ENCODE results near the gene CTSH. TPM values are rescaled to one million over a fixed set of nuclear protein-coding genes. Genes with fewer than 3 reads are reported as not detected.

CTSH gene
- total and polyA plus RNA-seq, 2 of the 13 experiments (the other 11 are each of a cell fraction or from before 2014, with no cell fraction given), result 265 to 653 TPM

GRCh38 chr15:78988361-78988911 lies 43.6 kb upstream of the CTSH start (continued):
- TF ChIP-seq ARID3A (IDR thresholded peaks at IDR 0.05; ENCODE audit: low read depth, low read length) (no peak), SOX6 (IDR thresholded peaks at IDR 0.05) (no peak), SOX6 (CRISPR knock-in tag; IDR thresholded peaks at IDR 0.05) (peak; percentile 81), ZNF891 (CRISPR knock-in tag; IDR thresholded peaks at IDR 0.05) (no peak), TBX3 (IDR thresholded peaks at IDR 0.05; ENCODE audit: borderline replicate concordance) (no peak), SNAPC4 (CRISPR knock-in tag; IDR thresholded peaks at IDR 0.05) (no peak; the same call in 1 of the 2 replicates), IRF9 (CRISPR knock-in tag; IDR thresholded peaks at IDR 0.05; ENCODE audit: borderline replicate concordance) (peak; percentile 32; the same call in 1 of the 2 replicates), RAD51 (IDR thresholded peaks at IDR 0.05; ENCODE audit: borderline replicate concordance) (peak; percentile 49; the same call in 1 of the 2 replicates), DNMT1 (CRISPR knock-in tag; IDR thresholded peaks at IDR 0.05) (no peak), ZNF672 (CRISPR knock-in tag; IDR thresholded peaks at IDR 0.05) (no peak), ZNF362 (CRISPR knock-in tag; IDR thresholded peaks at IDR 0.05; ENCODE audit: borderline replicate concordance) (peak; percentile 99), KDM1A (CRISPR knock-in tag; IDR thresholded peaks at IDR 0.05) (no peak), ELK4 (CRISPR knock-in tag; IDR thresholded peaks at IDR 0.05; ENCODE audit: borderline replicate concordance) (no peak), ZNF878 (CRISPR knock-in tag; IDR thresholded peaks at IDR 0.05) (peak; percentile 92), TFDP1 (CRISPR knock-in tag; IDR thresholded peaks at IDR 0.05; ENCODE audit: borderline replicate concordance) (peak; percentile 94), ZNF777 (CRISPR knock-in tag; IDR thresholded peaks at IDR 0.05) (no peak), RARG (CRISPR knock-in tag; IDR thresholded peaks at IDR 0.05; ENCODE audit: low read depth) (no peak), KDM4B (CRISPR knock-in tag; IDR thresholded peaks at IDR 0.05) (no peak), ZNF782 (CRISPR knock-in tag; IDR thresholded peaks at IDR 0.05; ENCODE audit: borderline replicate concordance) (no peak)
